HL-60/S4 treated with phorbol 12-myristate 13-acetate at 8.2 ng/mL for 4 days and 3 days (cell line): ENCODE data around the gene ID1.
"Not testable (repeated sequence)": the region's sequence is repeated elsewhere in the genome, so short reads cannot be mapped to it uniquely, and the experiment has no call there.

Source experiments
- in situ Hi-C: fragments of 300-500 bp; cut with MboI; formaldehyde crosslinking; loops from 2 replicates; pipeline ENCODE4 v1.15.0; 2022; ENCODE audit warnings: low sequenced_read_pairs

The ID1 gene

DNA sequence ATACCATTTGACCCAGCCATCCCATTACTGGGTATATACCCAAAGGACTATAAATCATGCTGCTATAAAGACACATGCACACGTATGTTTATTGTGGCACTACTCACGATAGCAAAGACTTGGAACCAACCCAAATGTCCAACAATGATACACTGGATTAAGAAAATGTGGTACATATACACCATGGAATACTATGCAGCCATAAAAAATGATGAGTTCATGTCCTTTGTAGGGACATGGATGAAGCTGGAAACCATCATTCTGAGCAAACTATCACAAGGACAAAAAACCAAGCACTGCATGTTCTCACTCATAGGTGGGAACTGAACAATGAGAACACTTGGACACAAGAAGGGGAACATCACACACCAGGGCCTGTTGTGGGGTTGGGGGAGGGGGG is 23.0 kb downstream of the ID1 start:
- in situ Hi-C loops, result not testable (repeated sequence)

DNA sequence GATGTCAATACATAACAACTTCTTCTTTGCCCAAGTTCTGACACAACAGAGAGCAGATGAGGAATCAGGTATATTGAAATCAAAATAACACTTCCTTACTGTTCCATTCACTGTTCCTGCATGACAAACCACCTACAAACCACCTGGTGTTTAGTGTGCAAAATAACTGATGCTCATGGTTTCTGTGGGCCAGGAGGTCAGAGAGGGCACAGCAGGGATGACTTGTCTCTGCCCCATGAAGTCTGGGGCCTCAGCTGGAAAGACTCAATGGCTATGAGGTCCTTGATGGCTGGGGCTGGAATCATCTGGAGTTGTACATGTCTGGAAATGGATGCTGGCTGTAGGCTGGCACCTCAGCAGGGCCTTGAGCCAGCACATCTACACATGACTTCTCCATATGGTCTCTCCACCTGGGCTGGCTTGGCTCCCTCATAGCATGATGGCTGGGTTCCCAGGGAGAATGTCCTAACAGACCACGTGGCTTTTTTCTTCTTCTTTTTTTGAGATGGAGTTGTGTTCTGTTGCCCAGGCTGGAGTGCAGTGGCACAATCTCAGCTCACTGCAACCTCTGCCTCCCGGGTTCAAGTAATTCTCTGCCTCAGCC is 25.2 kb downstream of the ID1 start:
- in situ Hi-C loops, result no loop called here

DNA sequence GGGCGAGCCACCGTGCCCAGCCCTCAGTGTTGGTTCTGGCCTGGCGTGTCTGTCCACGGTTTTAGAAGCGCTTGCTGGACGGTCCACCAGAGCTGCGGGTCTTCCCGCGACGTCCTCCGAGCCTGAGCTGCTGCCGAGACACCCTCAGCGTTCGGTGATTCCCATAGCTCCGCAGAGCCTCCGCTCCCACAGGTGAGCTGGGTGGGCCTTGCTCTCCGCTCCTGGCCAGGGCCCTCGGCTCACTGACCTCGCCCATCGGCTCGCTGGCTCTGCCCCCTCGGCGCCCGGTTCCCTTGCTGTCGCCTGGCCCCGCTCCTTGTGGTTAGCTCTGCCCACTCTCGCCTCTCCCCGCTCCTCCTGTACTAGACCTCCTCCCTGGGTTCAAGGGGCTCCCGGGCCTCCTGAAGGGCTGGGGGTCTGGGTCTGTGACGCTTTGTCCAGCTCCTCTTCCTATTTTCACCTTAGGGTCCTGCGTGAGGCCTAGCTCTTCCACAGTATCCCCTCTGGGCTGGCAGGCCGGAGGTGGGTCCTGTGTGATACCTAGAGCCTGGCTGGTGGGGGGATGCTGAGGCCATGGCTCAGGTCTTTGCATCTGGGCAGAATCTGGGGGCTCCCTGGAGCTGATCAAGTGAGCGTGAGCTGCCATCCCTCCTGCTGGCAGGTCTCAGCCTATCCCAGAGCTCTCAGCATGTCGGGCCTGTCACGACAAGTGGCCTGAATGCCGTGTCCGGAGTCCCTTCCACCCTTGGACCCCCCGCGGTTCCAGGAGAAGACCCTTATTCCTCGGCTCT is 27.7 kb downstream of the ID1 start:
- in situ Hi-C loops, result no loop called here

DNA sequence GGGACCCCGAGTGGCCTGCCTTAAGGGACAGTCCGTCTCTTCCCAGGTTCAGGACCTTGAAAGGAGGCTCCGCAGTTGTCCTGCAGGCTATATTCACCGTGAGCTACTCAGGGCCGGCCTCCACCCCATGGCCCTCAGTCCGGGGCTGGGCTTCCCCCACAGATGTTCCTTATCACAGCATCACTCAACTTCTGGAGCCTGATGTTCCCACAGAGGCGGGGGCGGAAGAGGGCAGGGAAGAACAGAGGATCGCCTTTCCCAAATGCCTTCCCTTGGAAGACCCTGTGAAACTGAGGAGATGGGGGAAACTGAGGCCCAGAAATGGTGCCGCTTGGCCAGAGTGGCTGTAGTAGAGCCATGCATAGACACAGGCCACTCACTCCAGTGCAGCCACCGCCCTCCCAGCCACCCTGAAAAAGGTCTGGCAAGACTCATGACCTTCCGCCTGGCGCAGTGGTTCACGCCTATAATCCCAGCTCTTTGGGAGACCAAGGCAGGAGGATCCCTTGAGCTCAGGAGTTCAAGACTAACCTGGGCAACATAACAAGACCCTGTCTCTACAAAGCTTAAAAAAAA is 28.3 kb downstream of the ID1 start:
- in situ Hi-C loops, result no loop called here

DNA sequence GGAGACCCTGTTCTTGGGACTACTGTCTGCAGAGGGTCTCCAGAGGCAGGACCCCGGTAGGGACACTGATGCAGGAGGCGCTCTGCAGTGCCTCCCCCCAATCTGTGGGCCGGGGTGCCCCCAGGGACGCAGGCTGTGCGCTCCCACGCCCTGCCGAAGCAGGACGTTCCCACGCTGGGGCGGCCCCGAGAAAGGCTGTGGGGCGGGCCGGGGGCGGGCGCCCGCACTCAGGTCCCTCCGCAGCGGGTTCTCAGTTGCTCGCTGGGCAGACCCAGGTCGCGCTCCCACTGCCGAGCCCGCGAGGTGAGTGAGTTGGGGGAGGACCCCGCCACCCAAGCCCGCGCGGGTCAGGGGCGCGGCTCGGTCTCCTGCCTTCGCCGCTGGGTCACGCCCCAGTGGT is 32.6 kb downstream of the ID1 start, which contains the start of gene COX4I2:
Gene COX4I2 (plus strand): TSS at position 253 of the 400 bp plus-strand sequence. CDS start 1,106 bp downstream, outside the sequence.
- in situ Hi-C loops, result no loop called here

DNA sequence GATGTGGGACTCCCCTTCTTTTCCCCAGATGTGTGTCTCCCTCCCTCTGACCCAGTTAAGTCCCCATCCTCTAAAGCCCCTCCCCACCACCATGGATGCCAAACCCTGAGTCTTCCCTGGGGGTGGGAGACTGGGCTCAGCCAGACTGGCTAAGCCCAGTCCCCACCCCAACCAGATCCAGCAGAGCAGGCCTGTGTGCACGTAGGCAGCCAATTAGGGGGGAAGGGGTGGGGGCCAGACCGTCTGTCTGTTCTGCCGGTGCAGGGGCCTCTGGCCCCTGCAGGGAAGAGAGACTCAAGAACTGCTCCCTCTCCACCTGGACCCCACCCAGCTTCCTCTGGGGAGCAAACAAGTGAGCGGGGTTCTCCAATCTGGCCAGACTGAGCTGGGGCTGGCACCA is 33.2 kb downstream of the ID1 start:
- in situ Hi-C loops, result no loop called here

DNA sequence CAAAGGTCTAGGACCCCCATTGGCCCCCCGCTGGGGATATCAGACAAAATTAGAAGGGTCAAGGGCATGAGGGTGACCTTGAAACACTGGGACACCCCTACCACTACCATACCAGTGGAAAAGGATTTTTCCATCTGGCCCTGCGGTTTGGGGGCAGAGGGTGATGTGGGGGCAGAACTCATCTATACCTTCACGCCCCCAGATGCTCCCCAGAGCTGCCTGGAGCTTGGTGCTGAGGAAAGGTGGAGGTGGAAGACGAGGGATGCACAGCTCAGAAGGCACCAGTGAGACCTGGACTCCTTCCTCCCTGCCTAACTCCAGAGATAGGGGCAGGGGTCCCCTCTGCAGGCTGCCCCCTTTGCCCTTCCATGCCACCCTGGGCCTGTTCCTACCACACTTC is 33.7 kb downstream of the ID1 start:
- in situ Hi-C loops, result no loop called here

DNA sequence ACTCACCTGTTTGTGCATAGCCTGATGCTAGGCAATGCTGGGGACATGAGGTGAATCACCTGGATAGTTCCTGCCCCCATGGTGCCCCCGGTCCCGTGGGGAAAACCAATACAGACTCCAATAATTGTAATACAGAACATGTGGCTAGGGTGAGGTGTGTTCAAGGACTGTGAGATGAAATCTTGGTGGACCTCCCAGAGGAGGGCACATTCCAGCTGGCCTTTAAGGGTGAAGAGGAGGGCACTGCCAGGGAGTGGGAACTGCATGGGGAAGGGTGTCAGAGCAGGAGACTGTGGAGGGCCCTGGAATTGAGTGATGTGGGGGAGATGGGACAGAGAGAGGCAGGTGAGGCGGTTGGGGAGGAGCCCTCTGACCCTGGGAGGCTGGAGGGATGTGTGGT is 35.2 kb downstream of the ID1 start:
- in situ Hi-C loops, result no loop called here

DNA sequence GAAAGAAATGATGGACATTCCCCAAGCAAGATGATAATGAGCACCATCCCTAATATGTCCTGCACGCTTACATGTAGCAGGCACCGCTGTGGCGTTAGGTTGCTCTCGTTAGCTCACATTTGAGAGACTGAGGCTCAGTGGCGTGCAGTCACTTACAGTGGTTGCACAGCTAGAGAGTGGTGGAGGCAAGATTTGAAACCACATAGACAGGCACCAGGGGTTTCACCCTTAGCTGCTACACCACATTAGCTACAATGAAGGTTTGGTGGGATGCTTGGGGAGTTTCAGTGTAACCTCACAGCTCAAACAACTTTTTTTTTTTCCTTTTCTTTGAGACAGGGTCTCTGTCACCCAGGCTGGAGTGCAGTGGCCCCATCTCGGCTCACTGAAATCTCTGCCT is 36.3 kb downstream of the ID1 start:
- in situ Hi-C loops, result no loop called here

DNA sequence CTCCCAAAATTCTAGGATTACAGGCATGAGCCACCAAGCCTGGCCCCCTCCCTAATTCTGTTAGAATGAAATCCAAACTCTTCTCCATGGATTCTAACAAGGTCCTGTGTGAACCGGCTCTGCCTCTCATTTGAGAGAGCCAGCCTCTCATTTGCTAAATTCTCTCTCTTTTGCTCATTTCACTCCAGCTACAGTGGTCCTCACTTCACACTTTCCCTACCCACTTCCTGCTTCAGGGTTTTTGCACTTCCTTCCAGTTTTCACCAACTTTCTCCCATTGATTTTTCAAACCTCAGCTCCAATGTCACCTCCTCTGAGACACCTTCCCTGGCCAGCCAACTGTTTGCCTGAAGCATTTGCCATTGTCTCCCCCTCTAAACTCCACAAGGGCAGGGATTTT is 37.7 kb downstream of the ID1 start:
- in situ Hi-C loops, result no loop called here

DNA sequence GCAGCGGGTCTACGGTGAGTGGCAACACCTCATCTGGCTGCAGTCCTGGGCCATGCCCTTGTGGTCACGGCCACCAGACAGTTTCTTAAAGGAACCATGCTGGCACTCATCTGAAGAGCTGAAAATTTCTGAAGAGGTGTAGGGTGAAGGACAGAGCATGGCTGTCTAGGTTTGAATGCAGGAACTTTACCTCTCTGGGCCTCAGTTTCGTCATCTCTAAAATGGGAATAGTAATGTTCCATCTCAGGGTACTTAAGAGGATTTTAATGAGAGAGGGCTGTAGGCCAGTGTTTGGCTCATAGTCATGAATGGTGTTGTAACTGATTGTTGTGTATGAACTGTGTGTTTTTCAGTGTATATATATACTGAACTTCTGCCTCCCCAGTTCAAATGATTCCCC is 38.4 kb downstream of the ID1 start:
- in situ Hi-C loops, result no loop called here

DNA sequence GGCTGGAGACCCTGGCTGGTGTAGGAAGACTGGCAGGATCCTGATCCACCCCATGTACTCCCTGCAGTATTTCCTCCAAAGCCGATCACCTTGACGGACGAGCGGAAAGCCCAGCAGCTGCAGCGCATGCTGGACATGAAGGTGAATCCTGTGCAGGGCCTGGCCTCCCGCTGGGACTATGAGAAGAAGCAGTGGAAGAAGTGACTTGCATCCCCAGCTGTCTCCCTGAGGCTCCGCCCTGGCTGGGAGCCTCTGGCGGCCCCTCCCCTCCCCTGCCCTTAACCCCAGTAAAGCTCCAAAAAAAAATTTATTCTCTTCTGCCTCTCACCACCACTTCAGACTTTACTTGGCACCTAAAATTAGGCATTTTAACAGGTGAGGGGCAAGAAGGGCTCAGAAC is 39.6 kb downstream of the ID1 start:
- in situ Hi-C loops, result no loop called here

DNA sequence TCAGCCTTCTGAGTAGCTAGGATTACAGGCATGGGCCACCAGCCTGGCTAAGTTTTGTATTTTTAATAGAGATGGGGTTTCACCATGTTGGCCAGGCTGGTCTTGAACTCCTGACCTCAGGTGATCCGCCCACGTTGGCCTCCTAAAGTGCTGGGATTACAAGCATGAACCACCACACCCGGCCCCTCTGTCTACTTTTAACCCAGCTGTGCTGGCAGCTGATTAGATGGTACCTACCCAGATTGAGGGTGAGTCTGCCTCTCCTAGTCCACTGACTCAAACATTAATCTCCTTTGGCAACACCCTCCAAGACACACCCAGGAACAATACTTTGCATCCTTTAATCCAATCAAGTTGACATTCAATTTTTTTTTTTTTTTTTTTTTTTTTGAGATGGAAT is 43.0 kb downstream of the ID1 start:
- in situ Hi-C loops, result not testable (repeated sequence)

DNA sequence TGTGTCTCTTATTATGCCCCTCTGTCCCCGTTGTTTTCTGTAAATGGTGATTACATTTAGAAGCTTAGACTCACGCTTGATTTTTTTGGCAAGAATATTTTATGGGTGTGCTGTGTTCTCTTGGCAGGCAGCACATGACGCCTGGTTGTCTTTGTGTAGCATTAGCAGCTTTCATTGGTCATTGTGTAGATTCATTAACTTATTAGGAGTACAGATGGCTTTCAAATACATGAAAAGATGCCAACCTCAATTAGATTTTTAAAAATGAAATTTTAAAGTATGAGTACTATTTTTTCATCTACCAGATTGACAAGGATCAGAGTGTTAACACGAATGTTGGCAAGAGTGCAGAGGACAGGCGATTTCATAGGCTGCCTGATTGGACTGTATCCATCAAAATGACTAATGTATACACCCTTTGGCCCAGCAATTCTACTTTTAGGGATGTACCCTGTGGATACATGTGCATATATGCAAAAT is 47.9 kb downstream of the ID1 start:
- in situ Hi-C loops, result no loop called here

DNA sequence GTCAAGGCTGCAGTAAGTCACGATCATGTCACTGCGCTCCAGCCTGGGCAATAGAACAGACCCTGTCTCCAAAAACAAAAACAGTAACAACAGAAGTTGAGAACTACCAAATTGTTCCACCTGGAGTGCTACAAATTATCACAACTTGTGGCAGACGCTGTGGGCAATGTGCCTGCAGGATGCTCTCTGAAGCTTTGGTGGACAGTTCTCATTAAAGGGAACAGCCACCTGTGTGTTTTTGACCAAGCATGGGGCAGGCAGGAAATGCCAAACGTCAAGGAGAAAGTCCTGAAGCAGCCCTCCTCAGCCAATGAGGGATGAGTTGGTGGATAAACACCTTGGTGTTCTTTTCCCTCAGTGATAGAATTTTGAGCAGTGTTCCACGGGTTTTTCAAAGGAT is 48.5 kb downstream of the ID1 start:
- in situ Hi-C loops, result no loop called here

DNA sequence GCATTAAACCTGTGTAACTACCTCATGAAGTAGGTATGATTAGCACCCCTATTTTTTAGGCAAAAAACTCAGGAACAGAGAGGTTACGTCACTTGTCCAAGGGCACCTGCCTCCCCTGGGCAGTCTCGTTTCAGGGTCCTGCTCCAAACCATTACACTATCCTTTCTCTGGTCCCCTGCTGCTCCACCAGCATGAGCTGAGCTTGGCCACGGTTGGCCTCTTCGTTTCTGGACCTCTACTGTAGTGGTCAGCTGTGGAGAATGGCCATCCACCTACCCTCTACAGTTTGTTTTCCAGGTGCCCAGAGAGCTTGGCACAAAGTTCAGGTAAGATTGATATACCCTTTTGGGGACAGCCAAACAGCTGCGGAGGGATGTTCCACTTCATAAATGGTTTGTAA is 49.4 kb downstream of the ID1 start:
- in situ Hi-C loops, result no loop called here
